Activated CD8-positive, alpha-beta memory T cell treated with anti-CD3 and anti-CD28 coated beads for 48 hours (primary cell): ENCODE data around the gene CASTOR1.

Experiments
- DNase-seq, 3 experiments: peaks; one replicate each; pipeline ENCODE4 v3.0.0-alpha.2; 2020; ENCODE audit warnings: low read depth in 2 of 3, low spot score in 2 of 3

Gene CASTOR1

GRCh38 chr22:30247561-30247960 is 41.7 kb downstream of the CASTOR1 start:
- no peak for DNase-seq

DNA sequence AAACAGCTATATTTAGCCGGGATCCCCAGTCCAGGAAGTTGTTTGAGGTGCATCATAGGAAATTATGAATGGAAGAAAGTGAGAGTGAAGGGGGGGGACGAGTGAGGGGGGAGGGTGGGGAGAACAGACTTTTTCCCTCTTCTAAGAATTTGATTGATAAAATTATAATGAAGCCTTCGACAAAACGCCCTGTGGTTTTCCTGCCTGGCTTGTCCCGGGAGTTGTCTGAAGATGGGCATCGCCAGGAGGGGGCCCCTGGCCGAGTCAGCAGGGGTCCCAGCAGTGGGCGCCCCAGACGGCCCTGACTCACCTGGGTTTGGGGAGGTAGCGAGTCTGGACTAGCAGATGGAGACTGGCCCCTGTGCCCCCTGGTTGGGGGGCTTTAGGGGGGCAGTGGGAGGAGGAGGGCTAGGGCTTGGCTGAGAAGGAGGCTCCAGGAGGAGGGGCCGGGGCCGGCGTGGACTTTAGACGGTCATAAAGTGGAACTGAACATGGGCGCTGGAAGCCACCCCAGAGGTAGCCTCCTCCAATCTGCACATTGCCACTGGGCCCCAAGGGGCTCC is 42.4 kb downstream of the CASTOR1 start:
- DNase-seq, result peak in 1 of 3 experiments; percentile 51

GRCh38 chr22:30245985-30246813 is 43.1 kb downstream of the CASTOR1 start, which contains the start of gene LIF:
TSS of gene LIF (minus strand) at chr22:30246759. CDS start at chr22:30246695, 64 bp downstream.
- DNase-seq, result peak in 2 of 3 experiments; percentile 33 to 42

- DNase-seq, result no peak
Observed at GRCh38 chr22:30245181-30245984, 43.9 kb downstream of the CASTOR1 start.

DNA sequence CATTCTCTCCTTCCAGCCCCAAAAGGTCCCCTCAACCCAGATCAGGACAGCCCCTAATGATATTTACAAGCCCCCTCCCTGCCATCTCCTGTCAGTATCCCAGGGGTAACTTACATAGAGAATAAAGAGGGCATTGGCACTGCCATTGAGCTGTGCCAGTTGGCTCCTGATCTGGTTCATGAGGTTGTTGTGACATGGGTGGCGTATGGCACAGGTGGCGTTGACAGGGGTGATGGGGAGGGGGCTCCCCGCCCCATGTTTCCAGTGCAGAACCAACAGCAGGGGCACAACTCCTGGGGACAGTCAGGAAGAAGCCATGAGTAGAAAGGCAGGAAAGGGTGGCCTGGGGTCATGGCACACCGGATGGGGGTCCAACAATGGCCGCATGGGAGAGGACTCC is 44.7 kb downstream of the CASTOR1 start:
- DNase-seq, result no peak

GRCh38 chr22:30244066-30244465 is 45.2 kb downstream of the CASTOR1 start:
- DNase-seq, result no peak

GRCh38 chr22:30243661-30244060 is 45.6 kb downstream of the CASTOR1 start:
- DNase-seq, result no peak

- DNase-seq, result no peak
Observed at GRCh38 chr22:30241576-30242371, 47.5 kb downstream of the CASTOR1 start.

DNA sequence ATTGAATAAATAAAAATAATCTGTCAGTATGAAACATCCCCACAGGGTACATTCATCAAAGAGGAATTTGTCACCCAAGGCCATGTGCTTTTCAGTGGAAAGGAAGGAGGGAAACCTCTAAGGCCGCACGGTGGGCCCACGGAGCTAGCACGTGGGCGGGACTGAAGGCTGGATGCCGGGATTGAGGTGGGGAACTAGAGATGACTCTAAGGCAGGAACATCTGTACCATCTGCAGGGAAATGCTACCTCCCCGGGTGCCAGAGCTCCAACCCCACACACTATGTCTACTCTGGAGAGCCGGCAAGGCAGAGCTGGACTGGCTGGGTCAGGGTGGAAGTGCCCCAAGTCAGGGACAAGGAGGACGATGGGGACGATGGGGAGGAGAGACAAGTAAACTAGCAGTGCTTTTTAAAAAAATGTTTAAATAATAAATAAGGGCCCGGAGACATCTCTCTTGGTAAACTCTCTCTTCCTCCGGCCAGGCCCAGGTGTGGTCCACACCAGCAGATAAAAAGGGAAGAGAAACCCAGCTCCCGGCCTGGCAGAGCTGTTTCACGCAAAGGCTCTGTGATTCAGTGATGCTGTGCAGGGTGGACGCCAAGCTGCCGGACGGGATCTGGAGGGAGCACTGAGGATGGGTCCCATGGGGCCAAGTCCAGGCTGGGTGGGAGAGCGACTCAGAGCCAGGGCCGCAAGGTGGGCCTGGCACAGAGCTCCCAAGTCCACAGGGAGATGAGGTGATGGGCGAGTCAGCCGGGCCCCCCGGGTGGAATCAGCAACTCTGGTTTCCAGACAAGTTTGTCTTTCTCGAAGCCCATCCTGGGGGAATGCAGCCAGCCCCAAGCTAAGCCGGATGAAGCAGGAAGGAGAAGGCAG is 48.5 kb downstream of the CASTOR1 start:
- DNase-seq, result no peak

GRCh38 chr22:30239488-30240405 is 49.6 kb downstream of the CASTOR1 start:
- DNase-seq, result no peak

- DNase-seq, result no peak
Observed at GRCh38 chr22:30238661-30239487, 50.4 kb downstream of the CASTOR1 start.

- DNase-seq, result no peak
Observed at GRCh38 chr22:30238136-30238535, 51.2 kb downstream of the CASTOR1 start.

- no peak for DNase-seq
Observed at GRCh38 chr22:30236875-30237274, 52.4 kb downstream of the CASTOR1 start.

- no peak for DNase-seq
Observed at GRCh38 chr22:30235687-30236170, 53.6 kb downstream of the CASTOR1 start.
